Measurements from ENCODE around the gene PHYKPL.
"Not testable (repeated sequence)": the region's sequence is repeated elsewhere in the genome, so short reads cannot be mapped to it uniquely, and the experiment has no call there.

DNA sequence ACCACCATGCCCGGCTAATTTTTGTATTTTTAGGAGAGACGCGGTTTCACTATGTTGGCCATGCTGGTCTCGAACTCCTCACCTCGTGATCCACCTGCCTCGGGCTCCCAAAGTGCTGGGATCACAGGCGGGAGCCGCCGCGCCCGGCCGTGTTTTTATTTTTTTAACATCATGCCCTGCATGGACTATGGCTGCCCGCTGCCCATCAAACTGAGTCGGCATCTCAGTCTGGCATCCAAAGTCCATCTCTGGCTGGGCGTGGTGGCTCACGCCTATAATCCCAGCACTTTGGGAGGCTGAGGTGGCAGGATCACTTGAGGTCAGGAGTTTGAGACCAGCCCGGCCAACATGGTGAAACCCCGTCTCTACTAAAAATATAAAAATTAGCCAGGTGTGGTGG is 21.0 kb upstream of the PHYKPL start:
- TF ChIP-seq CTCF (conservative IDR thresholded peaks at IDR 0.05 in 1 of 2, IDR thresholded peaks at IDR 0.05 in 1 of 2; ENCODE audit: low read depth in 1 of 2, low read length in 2 of 2); EZH2 (IDR thresholded peaks at IDR 0.05; ENCODE audit: low read length, missing control alignments): not testable (repeated sequence)
